K562 (cell line): ENCODE data around the gene YARS1. TPM values are rescaled to one million over a fixed set of nuclear protein-coding genes. Genes with fewer than 3 reads are reported as not detected.
A peak's percentile ranks its signal among the peaks of the same experiment; 100 is the strongest.

Experiments
- ATAC-seq: fragments of 200-7000 bp; cut with Tn5 transposase; 3 replicates; pipeline ENCODE4 v1.9.1; 2020; ENCODE audit warnings: moderate library complexity
- BruUV-seq: library from RNA; stranded (reverse); fragments of 400-500 nt; replicated peaks from 2 replicates; lab custom pipeline; 2021; lab: Mats Ljungman, UMichigan
- CTCF ChIA-PET: fragments of 300-600 bp; formaldehyde crosslinking; extraction: SDS; loops from one replicate; lab custom pipeline; 2021; ENCODE audit warnings: low intra/inter-chr PET ratio; lab: Yijun Ruan, JAX
- POLR2A ChIA-PET: fragments of 300-600, 350-650 bp; sonication (Branson Sonifier 250); formaldehyde crosslinking; extraction: SDS; loops from one replicate; lab custom pipeline; 2021; ENCODE audit warnings: antibody characterized with exemption, inconsistent platforms; lab: Yijun Ruan, JAX
- DNase-seq, 4 experiments: peaks; one replicate each; pipeline versions ENCODE4 v3.0.0 to v3.0.0-alpha.2; 2011 to 2018; ENCODE audit warnings: low spot score in 3 of 4, mixed read lengths in 3 of 4; ENCODE audit errors: extremely low read depth in 1 of 4
- FAIRE-seq: peaks from 2 replicates; lab custom pipeline; 2011; peaks lifted over from hg19 to GRCh38; lab: Jason Lieb, UNC
- H2AFZ ChIP-seq: 2 replicates; pipeline ENCODE4 v1.6.0; 2011; ENCODE audit warnings: low read depth, low read length, control low read depth, inconsistent platforms
- H3K27ac ChIP-seq: fragments of 200-600 bp; 3 replicates; pipeline ENCODE4 v1.8.0; 2011; ENCODE audit warnings: low read depth, mild to moderate bottlenecking, control low read depth, inconsistent platforms, low read length, moderate library complexity, mixed read lengths; ENCODE audit errors: extremely low read depth
- H3K27me3 ChIP-seq, 2 experiments: fragments of 300-600 bp in 1 of 2; 2 replicates in 1 of 2; 3 replicates in 1 of 2; pipeline versions ENCODE4 v1.6.0 to v1.8.0; 2011; ENCODE audit warnings: inconsistent platforms in 2 of 2, low read length in 2 of 2, mild to moderate bottlenecking in 1 of 2, mixed read lengths in 1 of 2, moderate library complexity in 1 of 2; ENCODE audit not compliant: control insufficient read depth in 2 of 2, insufficient read depth in 2 of 2
- H3K36me3 ChIP-seq: fragments of 300-600 bp; 3 replicates; pipeline ENCODE4 v1.8.0; 2011; ENCODE audit warnings: mild to moderate bottlenecking, low read length, inconsistent platforms; ENCODE audit not compliant: control insufficient read depth, insufficient read depth
- H3K4me1 ChIP-seq, 2 experiments: fragments of 200-600 bp in 1 of 2; replicated peaks in 1 of 2; 2 replicates in 1 of 2; 3 replicates in 1 of 2; pipeline versions ENCODE4 v1.5.1 to v1.8.0; 2011; ENCODE audit warnings: inconsistent platforms in 2 of 2, low read length in 2 of 2, mild to moderate bottlenecking in 1 of 2, mixed read lengths in 1 of 2, moderate library complexity in 1 of 2; ENCODE audit not compliant: control insufficient read depth in 2 of 2, insufficient read depth in 2 of 2
- H3K4me2 ChIP-seq: 2 replicates; pipeline ENCODE4 v1.6.1; 2011; ENCODE audit warnings: low read length, control low read depth, inconsistent platforms, mixed read lengths; ENCODE audit not compliant: insufficient read depth
- H3K4me3 ChIP-seq: fragments of 200-600 bp; sonication (generic), shearing (Covaris generic); 2 replicates; pipeline ENCODE4 v1.5.1; 2016; ENCODE audit warnings: control low read depth, inconsistent platforms
- H3K79me2 ChIP-seq: fragments of 200-600 bp; 3 replicates; pipeline ENCODE4 v1.8.0; 2011; ENCODE audit warnings: low read length, inconsistent platforms; ENCODE audit not compliant: control insufficient read depth, insufficient read depth
- H3K9ac ChIP-seq, 2 experiments: 2 replicates each; pipeline versions ENCODE4 v1.6.0 to v1.6.1; 2011; ENCODE audit warnings: low read depth in 2 of 2, low read length in 2 of 2, control low read depth in 1 of 2, inconsistent platforms in 1 of 2, mild to moderate bottlenecking in 1 of 2, mixed read lengths in 1 of 2; ENCODE audit not compliant: insufficient read depth in 1 of 2
- H3K9me1 ChIP-seq: one replicate; pipeline ENCODE4 v1.6.0; 2011; ENCODE audit warnings: inconsistent platforms, mild to moderate bottlenecking, low read length, moderate library complexity; ENCODE audit not compliant: control insufficient read depth, insufficient read depth
- H3K9me3 ChIP-seq: replicated peaks from 2 replicates; pipeline ENCODE4 v1.5.1; 2011; ENCODE audit warnings: low read depth, low read length, inconsistent platforms; ENCODE audit not compliant: control insufficient read depth, insufficient read depth
- H4K20me1 ChIP-seq: replicated peaks from 2 replicates; pipeline ENCODE4 v1.6.1; 2011; ENCODE audit warnings: low read length, inconsistent platforms, mixed read lengths; ENCODE audit not compliant: control insufficient read depth, insufficient read depth
- CAMTA2 ChIP-seq: fragments of 250-450 bp; sonication (Bioruptor Pico); conservative IDR thresholded peaks from 2 replicates; pipeline ENCODE4 v1.5.1; 2022
- CREB3 ChIP-seq: fragments of 450-650 bp; conservative IDR thresholded peaks from 2 replicates; pipeline ENCODE4 v1.6.1; 2016; ENCODE audit warnings: missing genetic modification characterization, low read depth, mild to moderate bottlenecking, missing compliant biosample characterization, moderate library complexity
- HDAC6 ChIP-seq: IDR thresholded peaks from 2 replicates; pipeline ENCODE4 v1.6.1; 2012; ENCODE audit warnings: low read depth, mild to moderate bottlenecking, control low read depth, inconsistent platforms, low read length, moderate library complexity
- NR2C1 ChIP-seq, 2 experiments: fragments of 450-650 bp; IDR thresholded peaks; 2 replicates each; pipeline ENCODE4 v1.6.1; 2017; ENCODE audit warnings: mild to moderate bottlenecking in 2 of 2, antibody characterized with exemption in 1 of 2, inconsistent platforms in 1 of 2, missing compliant biosample characterization in 1 of 2, missing genetic modification characterization in 1 of 2
- POLR3G ChIP-seq: IDR thresholded peaks from 2 replicates; pipeline ENCODE4 v1.6.1; 2011; ENCODE audit not compliant: insufficient read length, insufficient replicate concordance; ENCODE audit errors: extremely low read depth
- SP1 ChIP-seq: sonication (generic); formaldehyde crosslinking; IDR thresholded peaks from 2 replicates; pipeline ENCODE4 v1.8.1; 2022; ENCODE audit warnings: mild to moderate bottlenecking, missing genetic modification reagents
- SREBF1 ChIP-seq: fragments of 150-350 bp; IDR thresholded peaks from 2 replicates; pipeline ENCODE4 v1.6.1; 2014; ENCODE audit warnings: antibody characterized with exemption, low read depth, low read length, borderline replicate concordance
- ZBTB17 ChIP-seq: fragments of 450-650 bp; formaldehyde crosslinking; IDR thresholded peaks from 2 replicates; pipeline ENCODE4 v1.4.0; 2020; ENCODE audit warnings: mild to moderate bottlenecking
- ZFPM2 ChIP-seq: fragments of 250-450 bp; sonication (Bioruptor Pico); IDR thresholded peaks from 2 replicates; pipeline ENCODE4 v1.5.1; 2022; ENCODE audit warnings: mild to moderate bottlenecking
- ZFX ChIP-seq: sonication (generic); formaldehyde crosslinking; IDR thresholded peaks from 2 replicates; pipeline ENCODE4 v1.8.0; 2022; ENCODE audit warnings: mild to moderate bottlenecking, missing genetic modification reagents, moderate library complexity
- ZNF146 ChIP-seq: IDR thresholded peaks from one replicate; pipeline ENCODE4 v1.6.1; 2018; ENCODE audit warnings: missing compliant biosample characterization; ENCODE audit not compliant: unreplicated experiment
- ZNF165 ChIP-seq: fragments of 250-450 bp; sonication (Bioruptor Pico); IDR thresholded peaks from 2 replicates; pipeline ENCODE4 v1.4.0; 2020; ENCODE audit warnings: borderline replicate concordance
- ZNF589 ChIP-seq: fragments of 200-800 bp; sonication (Bioruptor generic); IDR thresholded peaks from 2 replicates; pipeline ENCODE4 v1.6.1; 2016; ENCODE audit warnings: low read depth, missing genetic modification characterization, missing compliant biosample characterization
- WGBS: fragments of 100-300 bp; shearing (Covaris generic); methylation state at CpG from one replicate; pipeline ENCODE4 v1.1.6; 2016; ENCODE audit warnings: low coverage, mixed read lengths; ENCODE audit not compliant: insufficient coverage; ENCODE audit errors: missing lambda C conversion rate; 5-methylcytosine and 5-hydroxymethylcytosine counted together
- in situ Hi-C: fragments of 300-500 bp; cut with MboI; formaldehyde crosslinking; loops from 4 replicates; pipeline ENCODE4 v1.15.0; 2018; ENCODE audit warnings: inconsistent platforms, mixed read lengths
- intact Hi-C: fragments of 100-400 bp; cut with micrococcal nuclease; formaldehyde crosslinking; loops from 2 replicates; pipeline ENCODE4 v1.14.2; 2022
- polyA plus RNA-seq, 8 experiments: library from polyadenylated mRNA; depleted of rRNA in 4 of 8; stranded (reverse) in 5 of 8; unstranded in 3 of 8; fragments of >200 nt; fragmentation: Nextera tagmentation in 2 of 8; fragmentation: Illumina TruSeq in 1 of 8; extraction: Ambion mirVana in 2 of 8; extraction: Trizol in 1 of 8; gene quantifications; 2 replicates each; pipeline versions ENCODE4 v1.2.1 to v1.2.3, GENCODE V29; 2011 to 2014; ENCODE audit warnings: inconsistent platforms in 1 of 8, missing spikeins in 1 of 8
- total RNA-seq, 7 experiments: library from RNA; depleted of rRNA in 6 of 7; stranded (reverse); fragments of >200 nt in 6 of 7; fragmentation: Illumina TruSeq in 2 of 7; extraction: Trizol in 2 of 7; gene quantifications; 2 replicates each; pipeline versions ENCODE4 v1.2.1 to v1.2.3, GENCODE V29; 2011 to 2021; ENCODE audit warnings: low replicate concordance in 1 of 7

YARS1 gene
- total and polyA plus RNA-seq, 9 of the 15 experiments (the other 6 are each of a cell fraction or from before 2014, with no cell fraction given), result 66.2 to 336 (median 201) TPM

GRCh38 chr1:32848354-32849063 is 31.4 kb upstream of the YARS1 start:
- H2AFZ ChIP-seq, result no peak overlapping the region
- H3K9ac ChIP-seq, result no peak overlapping the region
- DNase-seq (no peak), ATAC-seq (no peak), FAIRE-seq (no peak)
- TF ChIP-seq SREBF1, result no peak
- no peak for TF ChIP-seq HDAC6
- 0 out of 2 replicates have a peak, but pooled peaks have one; percentile 23 for TF ChIP-seq CAMTA2 (CRISPR knock-in tag)
- TF ChIP-seq SP1 (CRISPR knock-in tag), result no peak
- no peaks in the 10 kb centered on the region for H3K9me3 ChIP-seq
- in situ Hi-C loops (no loop called here), intact Hi-C loops (no loop called here)
- H3K27me3 ChIP-seq, result no peaks in the 10 kb centered on the region
- ChIA-PET CTCF (no interaction called here), POLR2A (interaction anchor here (1.2 kb wide), 2 partner anchors 12 to 31 kb away, joined by 3 read pairs; partner anchors contain the start of genes S100PBP and YARS1)
- no peaks in the 10 kb centered on the region for H3K9me1 ChIP-seq
- peaks cover 44% of the 10 kb centered on the region for H3K36me3 ChIP-seq
- no peak overlapping the region for H3K4me2 ChIP-seq
- H3K4me3 ChIP-seq, result no peak overlapping the region
- H3K4me1 ChIP-seq, result no peaks in the 10 kb centered on the region
- no peaks in the 10 kb centered on the region for H4K20me1 ChIP-seq
- 39% methylated on average over 2 of the region's 2 CpGs for WGBS
- no peaks in the 10 kb centered on the region for H3K79me2 ChIP-seq
- BruUV-seq, result TSS peak; percentile 19
- H3K27ac ChIP-seq, result no peak overlapping the region

- no peak for TF ChIP-seq ZBTB17 (CRISPR knock-in tag)
- no peak for TF ChIP-seq ZNF146 (CRISPR knock-in tag)
- TF ChIP-seq NR2C1 (IDR thresholded peaks at IDR 0.05), result no peak
- TF ChIP-seq NR2C1 (tag; IDR thresholded peaks at IDR 0.05), result no peak
- no peak for TF ChIP-seq ZFPM2 (CRISPR knock-in tag)
- TF ChIP-seq ZNF589, result no peak
- TF ChIP-seq ZNF165, result no peak
- TF ChIP-seq ZFX (CRISPR knock-in tag), result no peak
- no peak for TF ChIP-seq CREB3 (tag)
- TF ChIP-seq POLR3G, result no peak
- TF ChIP-seq, all 486 proteins: peak for 0
- H3K4me2 ChIP-seq, result no peak overlapping the region
- no peak overlapping the region for H2AFZ ChIP-seq
- in situ Hi-C loops, result no loop called here
- no peak overlapping the region for H3K27ac ChIP-seq
- ChIA-PET POLR2A (interaction anchor here (0.5 to 2.1 kb wide), 2 partner anchors 9 to 15 kb away, joined by 3 to 6 read pairs; partner anchors contain the start of genes S100PBP and YARS1), CTCF (no interaction called here)
- H3K4me3 ChIP-seq, result no peak overlapping the region
- H4K20me1 ChIP-seq, result no peaks in the 10 kb centered on the region
- BruUV-seq, result no TSS peak
- no peaks in the 10 kb centered on the region for H3K79me2 ChIP-seq
- no peaks in the 10 kb centered on the region for H3K27me3 ChIP-seq
- no peak overlapping the region for H3K9ac ChIP-seq
- no peak for ATAC-seq
- H3K36me3 ChIP-seq, result peaks cover 90% of the 10 kb centered on the region
- intact Hi-C loops, result no loop called here
- 89% methylated on average over 1 of the region's 1 CpG for WGBS
- FAIRE-seq, result no peak
- no peak for DNase-seq
- H3K9me1 ChIP-seq, result no peaks in the 10 kb centered on the region
- no peaks in the 10 kb centered on the region for H3K4me1 ChIP-seq
- H3K9me3 ChIP-seq, result no peaks in the 10 kb centered on the region
Observed at GRCh38 chr1:32831878-32832277, 14.7 kb upstream of the YARS1 start.
